Measurements from ENCODE around the gene EFCAB6.

- TF ChIP-seq POLR2A (IDR thresholded peaks at IDR 0.05; ENCODE audit: low read depth, low read length) (no peak), TAF1 (IDR thresholded peaks at IDR 0.05; ENCODE audit: low read depth, low read length) (no peak), POU2F2 (IDR thresholded peaks at IDR 0.05; ENCODE audit: low read depth, low read length) (no peak)
Observed at GRCh38 chr22:43631846-43632245, 180.3 kb downstream of the EFCAB6 start.

All from GM12891 (cell line).